ENCODE measurements around the gene NAALADL2.
"Not testable (repeated sequence)": the region's sequence is repeated elsewhere in the genome, so short reads cannot be mapped to it uniquely, and the experiment has no call there.

Gene NAALADL2

GRCh38 chr3:175807175-175807574, 948.0 kb downstream of the NAALADL2 start:
- no peak overlapping the region for H3K4me3 ChIP-seq (ENCODE audit: low read depth, low read length)
- no peak for DNase-seq (ENCODE audit: low read depth)
- no peak for TF ChIP-seq CTCF (conservative IDR thresholded peaks at IDR 0.05; ENCODE audit: low read depth, low read length)

- no peak overlapping the region for H3K4me3 ChIP-seq (ENCODE audit: low read depth, low read length)
- DNase-seq (ENCODE audit: low read depth), result no peak
- no peak for TF ChIP-seq CTCF (conservative IDR thresholded peaks at IDR 0.05; ENCODE audit: low read depth, low read length)
Measured at GRCh38 chr3:175818811-175819464, 959.8 kb downstream of the NAALADL2 start.

GRCh38 chr3:175822766-175823491, 963.8 kb downstream of the NAALADL2 start:
- DNase-seq (ENCODE audit: low read depth); H3K4me3 ChIP-seq (ENCODE audit: low read depth, low read length): not testable (repeated sequence)

- H3K4me3 ChIP-seq (ENCODE audit: low read depth, low read length); DNase-seq (ENCODE audit: low read depth): not testable (repeated sequence)
Measured at GRCh38 chr3:175825016-175825580, 966.0 kb downstream of the NAALADL2 start.

- TF ChIP-seq CTCF (conservative IDR thresholded peaks at IDR 0.05; ENCODE audit: low read depth, low read length), result no peak
- H3K4me3 ChIP-seq (ENCODE audit: low read depth, low read length), result no peak overlapping the region
- no peak for DNase-seq (ENCODE audit: low read depth)
Measured at GRCh38 chr3:175826759-175827158, 967.6 kb downstream of the NAALADL2 start.

GRCh38 chr3:175829809-175830208, 970.7 kb downstream of the NAALADL2 start:
- DNase-seq (ENCODE audit: low read depth); H3K4me3 ChIP-seq (ENCODE audit: low read depth, low read length): not testable (repeated sequence)

GRCh38 chr3:175835763-175836162, 976.6 kb downstream of the NAALADL2 start:
- not testable (repeated sequence) for DNase-seq (ENCODE audit: low read depth); H3K4me3 ChIP-seq (ENCODE audit: low read depth, low read length)

GRCh38 chr3:175836617-175837016, 977.5 kb downstream of the NAALADL2 start:
- no peak overlapping the region for H3K4me3 ChIP-seq (ENCODE audit: low read depth, low read length)
- TF ChIP-seq CTCF (conservative IDR thresholded peaks at IDR 0.05; ENCODE audit: low read depth, low read length), result no peak

GRCh38 chr3:175837962-175838361, 978.8 kb downstream of the NAALADL2 start:
- no peak for DNase-seq (ENCODE audit: low read depth)
- TF ChIP-seq CTCF (conservative IDR thresholded peaks at IDR 0.05; ENCODE audit: low read depth, low read length), result no peak
- no peak overlapping the region for H3K4me3 ChIP-seq (ENCODE audit: low read depth, low read length)

More at GRCh38 chr3:175836617-175837016, 977.5 kb downstream of the NAALADL2 start:
- no peak for DNase-seq (ENCODE audit: low read depth)

All from choroid plexus epithelial cell (primary cell).